B cell (primary cell): ENCODE results near the gene IL1RAP. TPM values are rescaled to one million over a fixed set of nuclear protein-coding genes. Genes with fewer than 3 reads are reported as not detected.

Experiments
- ATAC-seq: fragments of 200-7000 bp; cut with Tn5 transposase; one replicate; pipeline ENCODE4 v1.10.0; 2021; ENCODE audit warnings: low read depth, mild to moderate bottlenecking, moderate number of reproducible peaks, moderate library complexity
- CTCF ChIA-PET: fragments of 350-600 bp; sonication (Branson Sonifier 250); formaldehyde crosslinking; loops from one replicate; lab custom pipeline; 2021; ENCODE audit warnings: antibody characterized with exemption, inconsistent platforms; lab: Charles Lee
- POLR2A ChIA-PET: fragments of 350-600 bp; sonication (Branson Sonifier 250); formaldehyde crosslinking; loops from one replicate; lab custom pipeline; 2021; ENCODE audit warnings: antibody characterized with exemption; lab: Charles Lee
- DNase-seq: peaks from one replicate; pipeline ENCODE4 v3.0.0; 2013
- H2AFZ ChIP-seq: 2 replicates; pipeline ENCODE4 v1.6.1; 2012; ENCODE audit warnings: mild to moderate bottlenecking, low read depth, low read length; ENCODE audit not compliant: insufficient read depth, poor library complexity, severe bottlenecking
- H3K27ac ChIP-seq, 2 donors: 1 replicate in 1 of 2; 2 replicates in 1 of 2; pipeline ENCODE4 v1.5.1; 2012 to 2013; ENCODE audit warnings: low read length in 2 of 2, mild to moderate bottlenecking in 2 of 2, moderate library complexity in 1 of 2
- H3K27me3 ChIP-seq, 4 experiments: fragments of 200-600 bp in 1 of 4; sonication (generic) in 1 of 4; replicated peaks in 1 of 4; 1 replicate in 2 of 4; 2 replicates in 2 of 4; pipeline versions ENCODE4 v1.6.1 to v1.7.0; 2013 to 2016; ENCODE audit warnings: low read length in 3 of 4, mild to moderate bottlenecking in 2 of 4, mixed read lengths in 1 of 4, moderate library complexity in 1 of 4; ENCODE audit not compliant: insufficient read depth in 4 of 4, control insufficient read depth in 3 of 4; ENCODE audit errors: control extremely low read depth in 1 of 4
- H3K36me3 ChIP-seq, 2 experiments: replicated peaks in 1 of 2; 1 replicate in 1 of 2; 2 replicates in 1 of 2; pipeline versions ENCODE4 v1.6.1 to v1.7.1; 2013; ENCODE audit warnings: low read length in 1 of 2; ENCODE audit not compliant: insufficient read depth in 2 of 2, control insufficient read depth in 1 of 2; ENCODE audit errors: control extremely low read depth in 1 of 2, extremely low read depth in 1 of 2
- H3K4me1 ChIP-seq, 2 donors: fragments of 200-600 bp in 1 of 2; sonication (generic) in 1 of 2; 1 replicate in 1 of 2; 2 replicates in 1 of 2; pipeline versions ENCODE4 v1.5.1 to v1.6.1; 2013 to 2017; ENCODE audit warnings: low read length in 2 of 2; ENCODE audit not compliant: control insufficient read depth in 2 of 2, insufficient read depth in 2 of 2
- H3K4me2 ChIP-seq: replicated peaks from 2 replicates; pipeline ENCODE3; 2012; ENCODE audit warnings: mild to moderate bottlenecking, low read depth, low read length; ENCODE audit not compliant: poor library complexity, severe bottlenecking
- H3K4me3 ChIP-seq, 5 experiments: fragments of 200-600 bp in 1 of 5; sonication (generic) in 1 of 5; 1 replicate in 3 of 5; 2 replicates in 2 of 5; pipeline versions ENCODE4 v1.5.1 to v1.7.0; 2011 to 2016; ENCODE audit warnings: low read length in 4 of 5, mild to moderate bottlenecking in 4 of 5, low read depth in 2 of 5, control low read depth in 1 of 5, moderate library complexity in 1 of 5; ENCODE audit not compliant: insufficient read depth in 1 of 5; ENCODE audit errors: control extremely low read depth in 1 of 5, extremely low read depth in 1 of 5
- H3K79me2 ChIP-seq: fragments of 200-600 bp; sonication (generic); one replicate; pipeline ENCODE4 v1.6.0; 2016; ENCODE audit warnings: low read length; ENCODE audit not compliant: control insufficient read depth, insufficient read depth
- H3K9ac ChIP-seq: fragments of 200-600 bp; sonication (generic); 2 replicates; pipeline ENCODE4 v1.6.1; 2017; ENCODE audit warnings: mild to moderate bottlenecking, low read length, moderate library complexity
- H3K9me3 ChIP-seq, 3 donors: one replicate each; pipeline versions ENCODE4 v1.6.1 to v1.7.1; 2013; ENCODE audit warnings: low read length in 2 of 3; ENCODE audit not compliant: control insufficient read depth in 2 of 3, insufficient read depth in 1 of 3; ENCODE audit errors: control extremely low read depth in 1 of 3
- H4K20me1 ChIP-seq: 2 replicates; pipeline ENCODE4 v1.6.0; 2012; ENCODE audit warnings: mild to moderate bottlenecking, low read length; ENCODE audit not compliant: insufficient read depth, control insufficient read depth, poor library complexity, severe bottlenecking
- H3K27ac Mint-ChIP-seq: one replicate; pipeline ENCODE4 v1.8.0; 2021; ENCODE audit warnings: mixed read lengths
- H3K27me3 Mint-ChIP-seq: one replicate; pipeline ENCODE4 v1.8.0; 2021; ENCODE audit warnings: mixed read lengths
- H3K4me1 Mint-ChIP-seq: one replicate; pipeline ENCODE4 v1.8.0; 2021; ENCODE audit warnings: mixed read lengths
- H3K4me3 Mint-ChIP-seq: one replicate; pipeline ENCODE4 v1.8.0; 2021; ENCODE audit warnings: mixed read lengths
- H3K9me3 Mint-ChIP-seq: one replicate; pipeline ENCODE4 v1.8.0; 2022; ENCODE audit warnings: mixed read lengths; ENCODE audit not compliant: insufficient read depth
- EZH2 ChIP-seq: IDR thresholded peaks from 2 replicates; pipeline ENCODE4 v1.6.1; 2012; ENCODE audit warnings: borderline replicate concordance, low read depth, mild to moderate bottlenecking, moderate library complexity, low read length; ENCODE audit not compliant: insufficient read depth, poor library complexity, severe bottlenecking
- WGBS: methylation state at CpG from one replicate; pipeline ENCODE4 v1.1.5; 2013; ENCODE audit warnings: missing lambda C conversion rate; ENCODE audit not compliant: insufficient coverage; 5-methylcytosine and 5-hydroxymethylcytosine counted together
- intact Hi-C: fragments of 100-400 bp; cut with micrococcal nuclease; formaldehyde crosslinking; loops from one replicate; pipeline ENCODE4 v1.10.0; 2022
- polyA plus RNA-seq: library from polyadenylated mRNA; depleted of rRNA; stranded (reverse); fragments of >200 nt; gene quantifications from 2 replicates; pipeline ENCODE4 v1.2.3, GENCODE V29; 2012
- total RNA-seq, 2 donors: library from RNA; stranded (reverse); fragments of 120-200 nt in 1 of 2; gene quantifications; 1 replicate in 1 of 2; 2 replicates in 1 of 2; pipeline versions ENCODE4 v1.2.3 to v1.2.4, GENCODE V29; 2013 to 2022
- TF ChIP-seq, protein P1 (sequence below): fragments of 200-600 bp; IDR thresholded peaks from one replicate; pipeline ENCODE4 v1.8.0; 2022; ENCODE audit warnings: antibody characterized with exemption, mild to moderate bottlenecking

Gene IL1RAP
- total and polyA plus RNA-seq, 2 donors (not counting 1 experiment from before 2014, with no cell fraction given) = 2.3 to 11.5 TPM

DNA sequence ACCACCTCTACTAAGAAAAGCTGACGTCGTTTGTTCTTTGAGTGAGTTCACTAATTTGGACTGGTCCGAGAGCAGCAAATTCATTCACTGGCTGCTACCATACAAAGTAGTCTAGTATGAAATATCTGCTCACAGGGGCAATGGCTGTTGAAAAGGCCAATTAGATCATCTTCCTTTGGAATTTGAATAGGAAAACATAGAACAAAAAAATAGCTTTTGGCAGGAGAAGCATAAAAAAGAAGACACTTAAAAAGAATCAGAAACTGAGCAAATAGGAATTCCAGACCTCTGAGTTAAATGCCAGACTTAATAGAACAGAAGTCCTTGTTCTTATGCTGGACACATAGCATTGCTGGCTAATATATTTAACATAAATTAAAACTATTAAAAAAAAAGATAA is 159.3 kb downstream of the IL1RAP start:
- TF ChIP-seq, protein P1, sequence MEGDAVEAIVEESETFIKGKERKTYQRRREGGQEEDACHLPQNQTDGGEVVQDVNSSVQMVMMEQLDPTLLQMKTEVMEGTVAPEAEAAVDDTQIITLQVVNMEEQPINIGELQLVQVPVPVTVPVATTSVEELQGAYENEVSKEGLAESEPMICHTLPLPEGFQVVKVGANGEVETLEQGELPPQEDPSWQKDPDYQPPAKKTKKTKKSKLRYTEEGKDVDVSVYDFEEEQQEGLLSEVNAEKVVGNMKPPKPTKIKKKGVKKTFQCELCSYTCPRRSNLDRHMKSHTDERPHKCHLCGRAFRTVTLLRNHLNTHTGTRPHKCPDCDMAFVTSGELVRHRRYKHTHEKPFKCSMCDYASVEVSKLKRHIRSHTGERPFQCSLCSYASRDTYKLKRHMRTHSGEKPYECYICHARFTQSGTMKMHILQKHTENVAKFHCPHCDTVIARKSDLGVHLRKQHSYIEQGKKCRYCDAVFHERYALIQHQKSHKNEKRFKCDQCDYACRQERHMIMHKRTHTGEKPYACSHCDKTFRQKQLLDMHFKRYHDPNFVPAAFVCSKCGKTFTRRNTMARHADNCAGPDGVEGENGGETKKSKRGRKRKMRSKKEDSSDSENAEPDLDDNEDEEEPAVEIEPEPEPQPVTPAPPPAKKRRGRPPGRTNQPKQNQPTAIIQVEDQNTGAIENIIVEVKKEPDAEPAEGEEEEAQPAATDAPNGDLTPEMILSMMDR = no peak
- TF ChIP-seq EZH2 = no peak
- Histone ChIP-seq H4K20me1 (no peaks in the 10 kb centered on the region), H3K27ac (no peak overlapping the region), H3K9ac (no peak overlapping the region), H3K36me3 (no peaks in the 10 kb centered on the region), H2AFZ (no peak overlapping the region), H3K9me3 (peaks cover 0 to 5% (median 0%) of the 10 kb centered on the region in 3 donors), H3K27me3 (no peaks in the 10 kb centered on the region), H3K4me3 (no peak overlapping the region), H3K4me2 (no peak overlapping the region), H3K79me2 (no peaks in the 10 kb centered on the region), H3K4me1 (no peaks in the 10 kb centered on the region)
- no peaks in the 10 kb centered on the region for H3K4me1 Mint-ChIP-seq
- ATAC-seq (no peak), DNase-seq (no peak)
- H3K27me3 Mint-ChIP-seq = peaks cover 3% of the 10 kb centered on the region
- H3K27ac Mint-ChIP-seq = no peak overlapping the region
- ChIA-PET CTCF (no interaction called here), POLR2A (no interaction called here)
- H3K4me3 Mint-ChIP-seq = no peak overlapping the region
- H3K9me3 Mint-ChIP-seq = peaks cover under 1% of the 10 kb centered on the region
- no CpG with 5 or more reads among the region's 3 CpGs for WGBS
- intact Hi-C loops = no loop called here

DNA sequence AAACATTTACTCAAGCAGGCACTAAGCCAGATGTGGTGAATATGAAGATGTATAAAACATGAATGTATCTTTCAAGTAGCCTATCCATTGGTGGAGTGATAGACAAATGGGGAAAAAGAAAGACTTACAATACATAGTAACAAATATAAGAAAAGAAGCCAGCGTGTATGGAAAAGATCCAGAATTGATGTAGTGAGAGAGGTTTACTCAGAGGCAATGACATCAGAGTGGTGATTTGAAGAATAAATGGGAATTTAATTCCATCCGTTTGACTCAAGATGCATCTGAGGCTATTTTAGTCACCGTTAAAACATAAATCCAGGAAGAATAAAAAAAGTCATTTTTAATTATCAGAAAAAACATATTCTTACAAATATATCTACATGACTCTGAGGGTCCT is 162.6 kb downstream of the IL1RAP start:
- no peaks in the 10 kb centered on the region for H4K20me1 ChIP-seq
- ChIA-PET CTCF (interaction anchor here (0.7 kb wide), 1 partner anchor 21 kb away, joined by 4 read pairs; no protein-coding TSS in a partner anchor), POLR2A (no interaction called here)
- H3K4me2 ChIP-seq = no peak overlapping the region
- no peak overlapping the region for H2AFZ ChIP-seq
- WGBS = 100% methylated on average over 1 of the region's 3 CpGs
- Mint-ChIP-seq H3K9me3 (peaks cover 2% of the 10 kb centered on the region), H3K4me1 (no peaks in the 10 kb centered on the region), H3K4me3 (no peak overlapping the region), H3K27me3 (peaks cover 7% of the 10 kb centered on the region), H3K27ac (no peak overlapping the region)
- H3K27me3 ChIP-seq = no peaks in the 10 kb centered on the region
- no peaks in the 10 kb centered on the region for H3K79me2 ChIP-seq
- no peak for DNase-seq
- H3K36me3 ChIP-seq = no peaks in the 10 kb centered on the region
- H3K27ac ChIP-seq = no peak overlapping the region
- ATAC-seq = no peak
- H3K9ac ChIP-seq = no peak overlapping the region
- H3K4me3 ChIP-seq = no peak overlapping the region
- H3K9me3 ChIP-seq = peaks cover 0 to 6% (median 0%) of the 10 kb centered on the region in 3 donors
- TF ChIP-seq, protein P1 = no peak
- TF ChIP-seq EZH2 = no peak
- intact Hi-C loops = no loop called here
- no peaks in the 10 kb centered on the region for H3K4me1 ChIP-seq
